C4-2B (cell line): ENCODE results near the gene PIK3CD.

ENCODE experiments used
- ZFX ChIP-seq: fragments of 450-650 bp; IDR thresholded peaks from 2 replicates; pipeline ENCODE4 v1.6.1; 2017
- TF ChIP-seq, protein P1 (sequence below): fragments of 450-650 bp; conservative IDR thresholded peaks from 2 replicates; pipeline ENCODE4 v1.5.1; 2017; ENCODE audit warnings: mild to moderate bottlenecking

DNA sequence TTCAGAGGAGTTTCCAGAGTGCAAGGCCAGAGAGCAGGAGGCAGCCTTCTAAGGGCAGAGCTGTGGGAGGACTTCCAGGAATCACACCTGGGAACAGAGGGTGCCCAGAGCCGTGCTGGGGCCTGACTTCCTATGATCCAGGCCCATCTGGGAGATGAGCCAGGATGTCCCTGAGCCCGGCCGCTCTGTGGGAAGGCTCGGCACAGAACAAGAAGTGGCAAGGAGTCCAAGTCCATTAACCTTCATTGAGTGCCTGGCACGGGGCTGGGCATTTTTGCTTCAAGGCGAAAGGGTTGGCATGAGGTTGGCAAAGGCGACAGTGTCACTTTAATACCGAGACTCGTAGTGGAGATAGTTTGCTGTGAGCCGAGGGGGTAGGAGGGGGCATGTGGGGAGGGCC, 44.6 kb upstream of the PIK3CD start:
- TF ChIP-seq, protein P1, sequence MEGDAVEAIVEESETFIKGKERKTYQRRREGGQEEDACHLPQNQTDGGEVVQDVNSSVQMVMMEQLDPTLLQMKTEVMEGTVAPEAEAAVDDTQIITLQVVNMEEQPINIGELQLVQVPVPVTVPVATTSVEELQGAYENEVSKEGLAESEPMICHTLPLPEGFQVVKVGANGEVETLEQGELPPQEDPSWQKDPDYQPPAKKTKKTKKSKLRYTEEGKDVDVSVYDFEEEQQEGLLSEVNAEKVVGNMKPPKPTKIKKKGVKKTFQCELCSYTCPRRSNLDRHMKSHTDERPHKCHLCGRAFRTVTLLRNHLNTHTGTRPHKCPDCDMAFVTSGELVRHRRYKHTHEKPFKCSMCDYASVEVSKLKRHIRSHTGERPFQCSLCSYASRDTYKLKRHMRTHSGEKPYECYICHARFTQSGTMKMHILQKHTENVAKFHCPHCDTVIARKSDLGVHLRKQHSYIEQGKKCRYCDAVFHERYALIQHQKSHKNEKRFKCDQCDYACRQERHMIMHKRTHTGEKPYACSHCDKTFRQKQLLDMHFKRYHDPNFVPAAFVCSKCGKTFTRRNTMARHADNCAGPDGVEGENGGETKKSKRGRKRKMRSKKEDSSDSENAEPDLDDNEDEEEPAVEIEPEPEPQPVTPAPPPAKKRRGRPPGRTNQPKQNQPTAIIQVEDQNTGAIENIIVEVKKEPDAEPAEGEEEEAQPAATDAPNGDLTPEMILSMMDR: no peak
- TF ChIP-seq ZFX: no peak
